Ectodermal cell (in vitro differentiated cells): ENCODE data around the gene CACNA1S.

ENCODE experiments used
- H3K27ac ChIP-seq: 2 replicates; pipeline ENCODE4 v1.7.0; 2013; ENCODE audit warnings: mild to moderate bottlenecking, low read depth, low read length; ENCODE audit not compliant: insufficient read depth, poor library complexity, severe bottlenecking
- H3K27me3 ChIP-seq: 2 replicates; pipeline ENCODE4 v1.7.0; 2013; ENCODE audit warnings: mild to moderate bottlenecking, low read length; ENCODE audit not compliant: insufficient read depth, control insufficient read depth, poor library complexity, severe bottlenecking
- H3K36me3 ChIP-seq: one replicate; pipeline ENCODE4 v1.7.0; 2013; ENCODE audit warnings: low read length; ENCODE audit not compliant: control insufficient read depth, insufficient read depth
- H3K4me1 ChIP-seq: one replicate; pipeline ENCODE4 v1.7.0; 2013; ENCODE audit warnings: low read length; ENCODE audit not compliant: control insufficient read depth, insufficient read depth
- H3K4me3 ChIP-seq: 2 replicates; pipeline ENCODE4 v1.7.0; 2013; ENCODE audit warnings: low read depth, low read length, control low read depth; ENCODE audit not compliant: insufficient read depth
- H3K9me3 ChIP-seq: 2 replicates; pipeline ENCODE4 v1.7.0; 2013; ENCODE audit warnings: mild to moderate bottlenecking, low read length, moderate library complexity; ENCODE audit not compliant: control insufficient read depth
- WGBS, 2 experiments: methylation state at CpG; one replicate each; pipeline ENCODE4 v1.1.7; 2013; ENCODE audit warnings: missing lambda C conversion rate in 2 of 2; 5-methylcytosine and 5-hydroxymethylcytosine counted together

The CACNA1S gene

GRCh38 chr1:201053155-201053860 is 58.9 kb downstream of the CACNA1S start:
- Histone ChIP-seq H3K36me3 (no peaks in the 10 kb centered on the region), H3K9me3 (no peaks in the 10 kb centered on the region), H3K27me3 (no peaks in the 10 kb centered on the region), H3K4me1 (peaks cover 17% of the 10 kb centered on the region), H3K27ac (no peak overlapping the region), H3K4me3 (no peak overlapping the region)
- WGBS, 2 experiments, result 93% methylated on average over 22 of the region's 22 CpGs

DNA sequence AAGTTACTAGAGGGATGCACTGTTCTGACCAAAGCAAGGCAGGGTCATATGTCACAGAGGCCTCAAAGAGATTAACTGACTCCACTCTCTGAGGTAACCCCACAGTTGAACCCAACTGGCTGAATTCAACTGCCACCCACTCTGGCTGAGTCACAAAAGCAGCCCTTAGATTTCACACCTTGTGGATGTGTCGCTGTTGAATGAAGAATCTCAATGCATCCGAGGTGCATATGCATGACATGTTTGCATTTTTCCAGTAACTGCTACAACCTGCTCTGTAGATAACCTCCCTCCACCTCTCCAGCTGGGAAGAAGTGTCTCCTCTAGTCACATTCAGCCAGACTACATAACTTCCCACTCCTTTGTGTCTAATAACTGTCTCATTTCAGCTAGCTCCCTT is 60.8 kb downstream of the CACNA1S start:
- Histone ChIP-seq H3K9me3 (no peaks in the 10 kb centered on the region), H3K4me1 (peaks cover 17% of the 10 kb centered on the region), H3K4me3 (no peak overlapping the region), H3K36me3 (no peaks in the 10 kb centered on the region), H3K27me3 (no peaks in the 10 kb centered on the region), H3K27ac (no peak overlapping the region)
- WGBS, 2 experiments, result 87 to 89% methylated on average over 2 of the region's 2 CpGs

DNA sequence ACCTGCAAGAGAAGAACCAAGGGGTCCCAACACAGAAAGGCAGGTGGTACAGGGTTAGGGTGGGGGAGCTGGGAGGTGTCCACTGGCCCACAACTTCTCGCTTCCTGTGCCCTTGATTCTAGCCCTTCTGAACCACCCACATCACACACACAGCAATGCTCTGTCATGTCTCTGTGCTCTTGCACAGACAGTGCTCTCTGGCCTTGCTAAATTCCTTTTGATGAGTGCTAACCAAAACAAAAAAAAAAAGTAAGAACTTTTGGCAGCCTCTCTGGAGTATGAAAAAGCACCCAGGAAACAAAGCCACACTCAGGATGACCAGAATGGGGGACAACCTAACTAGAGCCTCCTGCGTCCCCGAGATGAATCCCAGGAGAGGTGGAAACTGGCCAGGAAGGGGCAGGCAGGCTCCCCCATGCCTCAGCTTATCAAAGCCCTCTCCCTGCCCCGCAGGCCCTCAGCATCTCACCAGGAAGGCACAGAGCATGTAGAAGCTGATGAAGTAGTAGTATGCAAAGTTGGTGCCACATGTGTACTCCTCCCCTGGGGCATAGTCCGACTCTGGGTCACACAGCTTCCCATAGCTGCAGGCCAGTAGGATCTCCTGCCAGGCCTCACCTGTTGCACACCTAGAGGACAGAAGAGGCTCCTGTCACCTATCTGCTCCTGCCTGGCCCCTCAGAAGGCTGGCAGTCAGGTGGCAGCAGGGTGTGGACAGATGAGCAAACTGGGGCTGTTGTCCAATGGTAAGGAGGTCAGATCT is 61.5 kb downstream of the CACNA1S start:
- no peaks in the 10 kb centered on the region for H3K36me3 ChIP-seq
- peaks cover 17% of the 10 kb centered on the region for H3K4me1 ChIP-seq
- no peaks in the 10 kb centered on the region for H3K27me3 ChIP-seq

DNA sequence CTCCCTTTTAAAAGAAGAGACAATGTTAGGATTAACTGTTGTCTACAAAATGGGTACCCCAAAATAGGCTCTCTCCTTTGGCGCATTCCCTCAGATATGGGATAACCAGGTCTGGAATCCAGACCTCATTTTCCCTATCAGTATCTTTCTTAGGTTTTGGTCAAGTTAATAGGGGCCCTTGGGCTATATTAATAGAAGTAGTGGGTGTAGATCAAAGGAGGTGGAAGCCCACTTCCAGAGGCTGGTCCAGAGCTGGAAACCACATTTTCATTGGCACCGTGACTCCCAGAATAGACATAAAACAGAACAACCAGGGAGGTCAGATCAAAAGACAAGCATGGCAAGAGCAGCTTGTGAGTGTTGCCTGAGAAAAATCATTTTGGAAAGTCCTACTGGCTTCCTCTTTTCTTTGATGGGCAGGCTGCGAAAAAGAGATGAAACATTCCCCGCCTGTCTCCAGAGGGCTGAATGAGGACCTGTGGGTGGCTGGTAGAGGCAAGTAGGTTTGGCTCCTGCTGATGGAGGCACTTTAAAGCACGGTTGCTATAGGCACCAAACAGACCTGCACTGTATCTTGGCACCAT is 62.9 kb downstream of the CACNA1S start:
- no peaks in the 10 kb centered on the region for H3K27me3 ChIP-seq
- H3K9me3 ChIP-seq, result no peaks in the 10 kb centered on the region
- no peak overlapping the region for H3K4me3 ChIP-seq
- peaks cover 11% of the 10 kb centered on the region for H3K4me1 ChIP-seq
- no peak overlapping the region for H3K27ac ChIP-seq
- H3K36me3 ChIP-seq, result no peaks in the 10 kb centered on the region
- 89 to 91% methylated on average over 5 of the region's 5 CpGs for WGBS, 2 experiments

More for the DNA sequence above, 61.5 kb downstream of the CACNA1S start:
- no peak overlapping the region for H3K4me3 ChIP-seq
- H3K9me3 ChIP-seq, result no peaks in the 10 kb centered on the region
- 92 to 94% methylated on average over 5 of the region's 5 CpGs for WGBS, 2 experiments
- H3K27ac ChIP-seq, result no peak overlapping the region

GRCh38 chr1:201048521-201048920 is 63.7 kb downstream of the CACNA1S start:
- WGBS, 2 experiments, result 95% methylated on average over 13 of the region's 13 CpGs
- Histone ChIP-seq H3K36me3 (no peaks in the 10 kb centered on the region), H3K27ac (no peak overlapping the region), H3K4me1 (peaks cover 7% of the 10 kb centered on the region), H3K9me3 (no peaks in the 10 kb centered on the region), H3K4me3 (no peak overlapping the region), H3K27me3 (no peaks in the 10 kb centered on the region)

DNA sequence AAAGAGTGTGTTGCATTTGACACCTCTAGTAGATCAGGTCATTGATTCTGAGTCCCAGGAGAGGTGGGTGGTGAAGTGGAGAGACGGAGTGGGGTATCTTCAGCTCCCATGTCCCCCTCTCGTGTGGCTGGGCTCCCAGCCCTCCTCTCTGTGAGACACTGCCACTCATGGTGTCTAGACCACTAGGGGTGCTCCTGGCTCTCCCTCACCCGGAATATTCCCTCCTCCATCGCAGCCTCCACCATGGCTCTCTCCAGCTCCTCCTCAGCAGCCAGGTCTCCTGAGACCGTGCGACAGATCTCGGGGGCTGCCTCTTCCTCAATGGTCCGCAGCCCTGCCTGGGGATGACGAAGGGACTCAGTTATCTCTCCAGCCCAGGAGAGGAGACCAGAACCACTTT is 68.1 kb downstream of the CACNA1S start:
- H3K27ac ChIP-seq, result no peak overlapping the region
- 85 to 86% methylated on average over 9 of the region's 9 CpGs for WGBS, 2 experiments
- no peak overlapping the region for H3K4me3 ChIP-seq
- H3K9me3 ChIP-seq, result no peaks in the 10 kb centered on the region
- H3K27me3 ChIP-seq, result no peaks in the 10 kb centered on the region
- no peaks in the 10 kb centered on the region for H3K36me3 ChIP-seq
- H3K4me1 ChIP-seq, result no peaks in the 10 kb centered on the region

DNA sequence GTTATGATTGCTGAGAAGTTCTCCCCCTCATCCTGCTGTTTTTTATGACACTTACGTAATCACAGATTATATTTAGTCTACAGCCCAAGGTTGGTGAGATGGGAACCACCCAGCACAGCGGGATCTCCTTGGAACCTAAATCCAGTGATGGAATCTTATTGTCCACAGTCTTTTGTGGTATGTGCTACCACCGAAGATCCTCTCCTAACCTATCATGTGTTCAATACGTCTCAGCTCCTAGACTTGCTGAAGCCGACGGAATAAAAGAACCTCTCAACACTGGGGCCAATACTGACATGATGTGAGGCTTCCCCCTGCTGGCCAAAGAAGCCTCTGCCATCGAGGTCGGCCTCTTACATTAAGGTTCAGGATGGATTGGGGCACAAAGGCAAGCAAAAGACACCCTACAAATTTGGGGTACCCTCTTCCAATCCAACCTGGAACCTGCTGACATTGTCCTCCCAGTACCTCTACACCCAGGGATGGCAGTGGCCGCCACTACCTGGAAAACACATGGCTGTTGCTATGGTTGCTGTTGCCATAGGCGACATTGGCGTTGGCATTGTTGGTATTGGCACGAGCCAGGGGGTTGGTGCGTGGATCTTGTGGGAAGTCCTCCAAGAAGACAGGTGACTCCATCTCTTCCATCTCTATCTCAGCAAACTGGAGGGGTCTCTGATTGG is 69.3 kb downstream of the CACNA1S start:
- H3K4me1 ChIP-seq, result peaks cover 7% of the 10 kb centered on the region
- H3K27me3 ChIP-seq, result no peaks in the 10 kb centered on the region
- H3K27ac ChIP-seq, result no peak overlapping the region
- H3K4me3 ChIP-seq, result no peak overlapping the region
- H3K36me3 ChIP-seq, result no peaks in the 10 kb centered on the region
- H3K9me3 ChIP-seq, result no peaks in the 10 kb centered on the region
- WGBS, 2 experiments, result 54 to 57% methylated on average over 13 of the region's 13 CpGs

DNA sequence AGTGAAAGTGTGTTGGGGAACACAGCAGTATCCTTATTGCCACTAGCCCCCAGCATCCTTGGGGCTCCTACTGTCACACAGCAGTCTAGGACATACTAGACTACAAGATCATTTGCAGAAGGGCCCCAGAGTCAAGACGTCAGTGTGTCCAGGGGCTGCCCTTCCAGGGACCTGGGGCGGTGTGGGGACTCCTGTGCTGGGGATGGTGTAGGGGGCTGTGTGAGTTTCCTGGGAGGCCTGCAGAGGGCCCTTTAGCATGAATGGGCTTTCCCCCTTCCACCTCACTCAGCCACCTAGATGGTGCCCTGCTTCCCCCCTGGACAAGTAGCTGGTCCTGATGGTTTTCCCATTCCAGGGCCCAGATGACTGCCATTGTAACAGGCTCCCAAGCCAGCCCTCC is 71.2 kb downstream of the CACNA1S start:
- no peak overlapping the region for H3K27ac ChIP-seq
- 88 to 92% methylated on average over 2 of the region's 2 CpGs for WGBS, 2 experiments
- no peaks in the 10 kb centered on the region for H3K27me3 ChIP-seq
- no peak overlapping the region for H3K4me3 ChIP-seq
- peaks cover 7% of the 10 kb centered on the region for H3K4me1 ChIP-seq
- no peaks in the 10 kb centered on the region for H3K9me3 ChIP-seq
- H3K36me3 ChIP-seq, result no peaks in the 10 kb centered on the region

DNA sequence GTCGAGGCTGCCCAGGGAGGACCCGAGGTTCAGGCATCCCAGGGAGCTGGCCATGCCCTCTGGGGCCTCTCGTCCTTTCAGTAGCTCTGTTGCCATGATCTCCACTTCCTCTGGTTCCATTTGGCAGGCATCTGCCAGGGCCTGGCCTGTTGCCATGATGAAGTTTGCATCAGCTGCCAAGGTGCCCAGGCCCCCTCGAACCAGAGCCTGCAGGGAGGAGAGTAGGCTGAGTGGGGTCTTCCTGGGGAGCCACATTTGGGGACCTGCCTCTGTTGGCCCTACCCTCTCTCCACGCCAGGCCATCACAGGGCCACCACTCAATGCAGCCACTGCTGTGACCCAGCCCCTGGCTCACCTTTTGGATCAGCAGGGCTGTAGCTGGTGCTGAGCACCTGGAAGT is 72.3 kb downstream of the CACNA1S start:
- Histone ChIP-seq H3K27ac (no peak overlapping the region), H3K27me3 (no peaks in the 10 kb centered on the region), H3K4me1 (peaks cover 7% of the 10 kb centered on the region), H3K4me3 (no peak overlapping the region), H3K36me3 (no peaks in the 10 kb centered on the region), H3K9me3 (no peaks in the 10 kb centered on the region)
- 93% methylated on average over 5 of the region's 5 CpGs for WGBS, 2 experiments

- H3K27me3 ChIP-seq, result no peaks in the 10 kb centered on the region
- WGBS, 2 experiments, result 88 to 91% methylated on average over 2 of the region's 2 CpGs
These were observed 72.8 kb downstream of the CACNA1S start for GRCh38 chr1:201039418-201039817.

More at GRCh38 chr1:201039418-201039817, 72.8 kb downstream of the CACNA1S start:
- Histone ChIP-seq H3K9me3 (no peaks in the 10 kb centered on the region), H3K4me1 (peaks cover 7% of the 10 kb centered on the region), H3K4me3 (no peak overlapping the region), H3K36me3 (no peaks in the 10 kb centered on the region), H3K27ac (no peak overlapping the region)
